OCI-LY3 (cell line): ENCODE data around the gene MYL9.

ENCODE experiments used
- H2AFZ ChIP-seq: fragments of 200-600, 300-600 bp; shearing (Covaris generic); 2 replicates; pipeline ENCODE4 v1.6.0; 2014; ENCODE audit warnings: antibody characterized with exemption, low read depth, low read length
- H3K27ac ChIP-seq: fragments of 200-600, 300-600 bp; sonication (generic); 2 replicates; pipeline ENCODE4 v1.5.1; 2014; ENCODE audit warnings: mild to moderate bottlenecking, low read length, moderate library complexity, mixed read lengths
- H3K27me3 ChIP-seq: fragments of 200-600, 300-600 bp; sonication (generic); 2 replicates; pipeline ENCODE4 v1.6.1; 2014; ENCODE audit warnings: low read depth, low read length, mixed read lengths
- H3K36me3 ChIP-seq: fragments of 200-600, 300-600 bp; sonication (generic); replicated peaks from 2 replicates; pipeline ENCODE3; 2014; ENCODE audit warnings: low read depth, low read length, mixed read lengths
- H3K4me1 ChIP-seq: fragments of 300-600, 200-600 bp; sonication (generic); 2 replicates; pipeline ENCODE4 v1.6.1; 2014; ENCODE audit warnings: low read length, mixed read lengths
- H3K4me2 ChIP-seq: fragments of 200-600, 300-600 bp; sonication (generic); 2 replicates; pipeline ENCODE4 v1.6.1; 2014; ENCODE audit warnings: low read length, mixed read lengths
- H3K4me3 ChIP-seq: fragments of 300-600, 200-600 bp; sonication (generic); 2 replicates; pipeline ENCODE4 v1.5.1; 2014; ENCODE audit warnings: antibody characterized with exemption, mild to moderate bottlenecking, low read length, moderate library complexity
- H3K79me2 ChIP-seq: fragments of 300-600, 200-600 bp; shearing (Covaris generic); 2 replicates; pipeline ENCODE4 v1.6.1; 2014; ENCODE audit warnings: mild to moderate bottlenecking, low read length, mixed read lengths
- H3K9ac ChIP-seq: fragments of 300-600, 200-600 bp; shearing (Covaris generic); 2 replicates; pipeline ENCODE4 v1.6.0; 2014; ENCODE audit warnings: mild to moderate bottlenecking, low read length, moderate library complexity
- H3K9me3 ChIP-seq: fragments of 200-600, 300-600 bp; shearing (Covaris generic); 2 replicates; pipeline ENCODE4 v1.6.1; 2014; ENCODE audit warnings: low read length, mixed read lengths; ENCODE audit not compliant: insufficient read depth
- H4K20me1 ChIP-seq: fragments of 200-600, 300-600 bp; sonication (generic); 2 replicates; pipeline ENCODE4 v1.6.1; 2016; ENCODE audit warnings: low read length, mixed read lengths; ENCODE audit not compliant: insufficient read depth
- EZH2phosphoT487 ChIP-seq: fragments of 200-600 bp; shearing (Covaris generic); IDR thresholded peaks from 2 replicates; pipeline ENCODE4 v1.6.1; 2018; ENCODE audit warnings: antibody characterized with exemption, mixed run types, low read depth
- TF ChIP-seq, protein P1 (sequence below): fragments of 200-600, 300-600 bp; sonication (generic); IDR thresholded peaks from 2 replicates; pipeline ENCODE4 v1.5.1; 2014; ENCODE audit warnings: antibody characterized with exemption, low read length, low read depth

The MYL9 gene

GRCh38 chr20:36573103-36573797 is 31.9 kb downstream of the MYL9 start, which contains the start of gene TGIF2:
TSS of gene TGIF2 (plus strand) at chr20:36573597. CDS start at chr20:36578775, 5,178 bp downstream.
- Histone ChIP-seq H3K79me2 (peaks cover 48% of the 10 kb centered on the region), H3K4me2 (peak within 1 kb of the TSS; percentile 85), H3K9me3 (no peaks in the 10 kb centered on the region), H3K36me3 (peaks cover 14% of the 10 kb centered on the region), H3K4me1 (peaks cover 13% of the 10 kb centered on the region), H2AFZ (peak within 1 kb of the TSS; percentile 55; the same call in 1 of the 2 replicates), H3K27ac (peak within 1 kb of the TSS; percentile 84), H3K9ac (peak within 1 kb of the TSS; percentile 99), H3K27me3 (no peaks in the 10 kb centered on the region), H4K20me1 (peaks cover 29% of the 10 kb centered on the region), H3K4me3 (peak within 1 kb of the TSS; percentile 95)
- no peak for TF ChIP-seq EZH2phosphoT487
- TF ChIP-seq, protein P1, sequence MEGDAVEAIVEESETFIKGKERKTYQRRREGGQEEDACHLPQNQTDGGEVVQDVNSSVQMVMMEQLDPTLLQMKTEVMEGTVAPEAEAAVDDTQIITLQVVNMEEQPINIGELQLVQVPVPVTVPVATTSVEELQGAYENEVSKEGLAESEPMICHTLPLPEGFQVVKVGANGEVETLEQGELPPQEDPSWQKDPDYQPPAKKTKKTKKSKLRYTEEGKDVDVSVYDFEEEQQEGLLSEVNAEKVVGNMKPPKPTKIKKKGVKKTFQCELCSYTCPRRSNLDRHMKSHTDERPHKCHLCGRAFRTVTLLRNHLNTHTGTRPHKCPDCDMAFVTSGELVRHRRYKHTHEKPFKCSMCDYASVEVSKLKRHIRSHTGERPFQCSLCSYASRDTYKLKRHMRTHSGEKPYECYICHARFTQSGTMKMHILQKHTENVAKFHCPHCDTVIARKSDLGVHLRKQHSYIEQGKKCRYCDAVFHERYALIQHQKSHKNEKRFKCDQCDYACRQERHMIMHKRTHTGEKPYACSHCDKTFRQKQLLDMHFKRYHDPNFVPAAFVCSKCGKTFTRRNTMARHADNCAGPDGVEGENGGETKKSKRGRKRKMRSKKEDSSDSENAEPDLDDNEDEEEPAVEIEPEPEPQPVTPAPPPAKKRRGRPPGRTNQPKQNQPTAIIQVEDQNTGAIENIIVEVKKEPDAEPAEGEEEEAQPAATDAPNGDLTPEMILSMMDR: no peak

GRCh38 chr20:36573798-36574365 is 32.6 kb downstream of the MYL9 start:
- Histone ChIP-seq H4K20me1 (peaks cover 35% of the 10 kb centered on the region), H3K4me2 (peak overlapping the region; percentile 85), H3K4me1 (peaks cover 13% of the 10 kb centered on the region), H2AFZ (no peak overlapping the region), H3K27me3 (no peaks in the 10 kb centered on the region), H3K79me2 (peaks cover 55% of the 10 kb centered on the region), H3K27ac (peak overlapping the region; percentile 84), H3K9ac (peak overlapping the region; percentile 99), H3K4me3 (peak overlapping the region; percentile 95), H3K9me3 (no peaks in the 10 kb centered on the region), H3K36me3 (peaks cover 20% of the 10 kb centered on the region)
- no peak for TF ChIP-seq EZH2phosphoT487
- TF ChIP-seq, protein P1: no peak

DNA sequence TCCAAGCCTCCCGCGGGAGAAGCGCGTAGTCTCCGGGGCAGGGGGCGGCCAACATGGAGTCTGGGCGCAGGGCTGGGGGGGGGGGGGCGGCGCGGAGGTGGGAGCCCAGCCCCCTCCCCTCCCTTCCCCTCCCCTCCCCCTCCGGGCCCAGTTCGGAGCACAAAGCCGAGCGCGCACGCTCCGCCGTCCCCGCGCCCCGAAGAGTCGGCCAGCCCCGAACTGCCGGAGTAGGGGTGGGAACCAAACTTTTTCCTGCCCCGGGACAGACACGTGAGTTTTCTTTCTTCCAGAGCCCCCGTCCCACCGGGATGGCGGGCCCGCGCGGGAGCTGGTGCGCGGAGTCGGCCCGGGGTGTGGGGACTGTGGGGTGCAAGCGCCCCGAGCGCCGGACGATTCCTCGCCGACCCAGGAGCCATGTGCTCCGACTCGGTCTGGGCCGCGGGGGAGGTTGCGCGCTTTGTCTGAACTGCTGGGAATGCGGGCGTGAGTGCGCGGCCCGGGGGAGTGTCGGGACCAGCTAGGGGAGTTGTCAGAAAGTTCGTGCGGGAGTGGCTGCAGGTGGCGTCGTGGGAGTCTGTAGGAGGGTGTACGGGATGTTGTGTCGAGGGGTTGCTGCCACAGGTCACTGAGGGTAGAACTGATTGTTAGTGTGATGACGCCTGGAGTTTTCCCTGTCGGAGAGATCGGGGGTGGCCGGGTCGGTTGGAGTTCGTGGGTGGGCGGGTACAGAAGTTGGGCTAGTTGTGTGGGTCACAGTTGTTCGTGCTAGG is 33.2 kb downstream of the MYL9 start:
- H4K20me1 ChIP-seq: peaks cover 40% of the 10 kb centered on the region
- no peaks in the 10 kb centered on the region for H3K9me3 ChIP-seq
- peaks cover 61% of the 10 kb centered on the region for H3K79me2 ChIP-seq
- peaks cover 24% of the 10 kb centered on the region for H3K36me3 ChIP-seq
- peak overlapping the region; percentile 84 for H3K27ac ChIP-seq
- H3K4me1 ChIP-seq: peaks cover 15% of the 10 kb centered on the region
- H3K9ac ChIP-seq: peak overlapping the region; percentile 99
- H3K4me3 ChIP-seq: peak overlapping the region; percentile 95
- no peaks in the 10 kb centered on the region for H3K27me3 ChIP-seq
- H3K4me2 ChIP-seq: peak overlapping the region; percentile 85
- no peak for TF ChIP-seq EZH2phosphoT487
- TF ChIP-seq, protein P1: 0 out of 2 replicates have a peak, but pooled peaks have one; percentile 30
- no peak overlapping the region for H2AFZ ChIP-seq

GRCh38 chr20:36576081-36576445 is 34.7 kb downstream of the MYL9 start:
- TF ChIP-seq, protein P1: no peak
- TF ChIP-seq EZH2phosphoT487: no peak
- H3K4me2 ChIP-seq: no peak overlapping the region
- H3K79me2 ChIP-seq: peaks cover 72% of the 10 kb centered on the region
- H3K27ac ChIP-seq: no peak overlapping the region
- no peaks in the 10 kb centered on the region for H3K27me3 ChIP-seq
- H3K4me1 ChIP-seq: peaks cover 15% of the 10 kb centered on the region
- H3K36me3 ChIP-seq: peaks cover 35% of the 10 kb centered on the region
- no peak overlapping the region for H3K4me3 ChIP-seq
- H2AFZ ChIP-seq: no peak overlapping the region
- no peak overlapping the region for H3K9ac ChIP-seq
- peaks cover 46% of the 10 kb centered on the region for H4K20me1 ChIP-seq
- no peaks in the 10 kb centered on the region for H3K9me3 ChIP-seq
